NOMO-1 treated with DMSO at 0.1 percent for 48 hours (cell line): ENCODE measurements around the gene HSH2D.

Source experiments
- DNase-seq: peaks from one replicate; lab custom pipeline; 2025; ENCODE audit not compliant: unreplicated experiment; lab: John Stamatoyannopoulos, UW

The HSH2D gene

DNA sequence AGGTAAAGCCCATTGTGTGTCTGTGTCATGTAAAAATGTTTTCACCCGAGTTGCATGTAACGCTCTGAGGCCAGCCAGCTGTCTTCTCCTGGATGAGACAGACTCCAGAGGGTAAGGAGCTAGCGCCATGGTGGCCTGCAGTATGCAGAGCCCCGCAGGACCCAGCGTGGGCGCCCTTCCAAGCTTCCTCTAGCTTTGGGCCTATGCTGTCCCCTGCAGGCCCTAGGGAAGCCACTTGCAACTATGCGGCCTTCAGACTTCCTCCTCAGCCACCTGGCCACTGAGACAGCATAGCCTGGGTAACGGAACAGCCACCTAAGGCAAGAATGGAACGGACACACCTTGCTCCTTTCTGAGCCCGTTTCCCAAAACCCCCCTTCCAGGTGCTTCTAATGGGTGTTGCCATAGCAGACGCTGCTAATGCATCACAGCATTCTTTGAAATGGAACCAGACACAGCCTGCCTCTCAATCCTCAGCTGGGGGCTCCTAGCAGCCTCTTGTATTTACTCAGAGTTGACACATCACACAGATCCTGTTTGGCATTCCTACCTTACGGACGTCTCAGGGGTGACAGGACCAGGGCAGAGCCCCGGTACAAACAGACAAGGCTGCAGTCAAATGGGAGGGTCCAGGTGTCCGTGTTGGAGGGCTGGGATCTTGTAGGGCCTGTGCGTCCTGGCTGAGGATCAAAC lies 47.9 kb downstream of the HSH2D start:
- DNase-seq: no peak

DNA sequence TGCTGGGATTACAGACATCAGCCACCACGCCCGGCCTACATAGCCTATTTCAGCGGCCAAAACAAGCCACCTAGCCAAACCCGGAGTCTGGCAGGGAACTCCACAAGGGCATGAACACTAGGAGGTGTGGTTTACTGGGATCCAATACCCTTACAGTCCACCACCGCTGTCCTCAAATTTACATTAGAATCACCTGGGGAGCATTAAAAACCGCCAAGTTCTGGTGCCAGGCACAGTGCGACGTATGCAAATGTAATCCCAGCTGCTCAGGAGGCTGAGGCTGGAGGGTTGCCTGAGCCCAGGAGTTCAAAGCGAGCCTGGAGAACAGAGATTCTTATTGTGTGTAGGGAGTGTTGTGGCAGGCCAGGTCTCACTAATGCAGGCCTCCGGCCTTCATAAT lies 50.0 kb downstream of the HSH2D start:
- no peak for DNase-seq

DNA sequence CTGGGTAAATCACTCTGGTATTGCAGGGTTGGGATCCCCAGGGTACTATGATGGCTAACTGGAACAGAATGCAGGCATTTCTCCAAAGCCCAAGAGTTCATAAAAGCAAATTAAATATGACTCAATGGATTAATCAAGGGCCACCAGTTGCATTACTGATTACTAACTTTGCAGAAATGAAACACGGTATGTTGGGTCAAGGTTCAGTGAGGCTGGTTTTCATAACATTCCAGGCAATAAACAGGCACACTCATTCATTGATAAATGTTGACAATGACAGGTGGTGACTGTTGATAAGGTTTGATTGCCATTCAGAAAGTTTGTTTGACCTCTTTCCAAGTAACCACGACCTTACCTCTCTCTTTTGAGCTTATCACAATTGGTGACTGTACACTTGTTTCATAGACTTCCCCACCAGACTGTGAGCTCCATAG lies 53.7 kb downstream of the HSH2D start:
- no peak for DNase-seq

DNA sequence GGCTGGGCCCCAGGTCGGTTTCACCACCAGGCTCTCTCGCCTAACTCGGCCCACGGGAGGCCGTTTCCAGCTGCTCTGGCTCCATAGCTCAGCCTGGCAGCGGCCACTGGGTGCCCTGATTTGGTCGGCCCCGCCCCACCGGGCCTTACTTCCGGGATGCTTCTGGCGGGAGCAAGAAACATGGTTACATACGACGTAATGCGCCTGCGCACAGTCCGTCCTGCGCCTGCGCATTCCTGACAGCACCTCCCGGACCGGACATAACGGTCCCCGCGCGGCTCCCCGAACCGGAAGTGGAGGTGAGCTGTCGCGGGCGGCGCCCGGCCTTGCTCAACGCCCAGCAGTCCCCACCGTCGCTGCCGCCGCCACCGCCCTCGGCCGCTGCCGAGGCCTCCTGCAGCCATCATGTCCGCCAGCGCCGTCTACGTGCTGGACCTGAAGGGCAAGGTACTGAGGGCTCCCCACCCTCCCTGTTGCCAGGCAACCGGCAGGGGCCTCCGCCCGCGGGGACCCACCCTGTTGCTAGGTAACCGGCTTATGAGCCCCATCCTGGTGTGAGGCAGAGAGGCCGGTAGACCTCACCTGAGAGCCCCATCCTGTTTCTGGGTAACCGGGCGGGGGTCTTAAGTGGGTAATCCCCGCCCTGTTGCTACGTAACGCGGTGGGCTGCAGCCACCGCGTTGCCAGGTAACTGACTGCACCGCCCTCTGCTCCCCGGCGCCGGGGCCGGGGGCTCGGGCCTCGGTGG lies 54.3 kb downstream of the HSH2D start, which contains the start of gene AP1M1:
TSS of gene AP1M1 (plus strand) at position 290 of the 748 bp plus-strand sequence. CDS start at position 406, 116 bp downstream.
- peak; percentile 95 for DNase-seq

DNA sequence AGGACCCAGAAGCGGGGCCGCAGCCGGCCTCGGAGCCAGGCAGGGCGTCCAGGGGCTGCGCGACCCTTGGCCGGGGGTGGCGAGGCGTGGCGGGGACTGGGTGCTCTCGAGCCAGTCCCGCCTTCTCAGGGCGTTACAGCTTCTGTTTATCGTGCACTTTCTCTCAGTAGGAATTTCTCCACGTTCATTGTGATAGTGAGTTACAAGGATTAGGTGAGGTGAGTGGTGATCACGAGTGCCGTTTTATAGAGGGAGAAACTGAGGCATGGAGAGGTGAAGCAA lies 54.8 kb downstream of the HSH2D start:
- no peak for DNase-seq

DNA sequence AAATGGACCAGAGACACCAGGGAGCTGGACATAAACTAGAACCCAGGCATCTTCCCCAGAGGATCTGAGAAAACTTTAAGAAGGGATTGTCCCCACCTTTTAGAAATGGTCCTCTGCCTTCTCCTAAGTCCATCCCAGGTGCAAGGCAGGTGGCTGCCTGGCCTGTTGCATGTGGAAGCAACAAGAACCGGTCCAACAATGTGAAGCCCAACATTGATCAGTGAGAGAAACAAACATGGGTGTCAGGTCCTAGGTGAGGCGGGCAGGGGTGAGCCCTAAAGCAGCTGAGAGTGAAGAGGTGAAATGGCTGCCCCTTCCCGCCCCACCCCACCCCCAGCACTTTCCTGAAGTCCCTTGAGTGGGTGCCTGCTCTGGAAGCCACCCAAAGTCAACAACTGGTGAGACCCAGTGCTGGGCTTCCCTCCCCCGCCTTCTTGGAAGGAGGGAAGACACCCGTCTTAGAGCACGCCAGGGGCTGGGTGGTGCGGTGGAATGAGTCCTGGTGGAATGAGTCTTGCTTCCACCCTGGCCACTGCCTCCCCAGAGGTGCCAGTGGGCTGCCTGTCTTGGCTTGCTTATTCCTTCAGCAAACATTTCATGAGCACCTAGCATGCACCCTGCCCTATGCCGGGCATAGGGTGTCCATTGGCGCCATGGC lies 55.9 kb downstream of the HSH2D start:
- no peak for DNase-seq

DNA sequence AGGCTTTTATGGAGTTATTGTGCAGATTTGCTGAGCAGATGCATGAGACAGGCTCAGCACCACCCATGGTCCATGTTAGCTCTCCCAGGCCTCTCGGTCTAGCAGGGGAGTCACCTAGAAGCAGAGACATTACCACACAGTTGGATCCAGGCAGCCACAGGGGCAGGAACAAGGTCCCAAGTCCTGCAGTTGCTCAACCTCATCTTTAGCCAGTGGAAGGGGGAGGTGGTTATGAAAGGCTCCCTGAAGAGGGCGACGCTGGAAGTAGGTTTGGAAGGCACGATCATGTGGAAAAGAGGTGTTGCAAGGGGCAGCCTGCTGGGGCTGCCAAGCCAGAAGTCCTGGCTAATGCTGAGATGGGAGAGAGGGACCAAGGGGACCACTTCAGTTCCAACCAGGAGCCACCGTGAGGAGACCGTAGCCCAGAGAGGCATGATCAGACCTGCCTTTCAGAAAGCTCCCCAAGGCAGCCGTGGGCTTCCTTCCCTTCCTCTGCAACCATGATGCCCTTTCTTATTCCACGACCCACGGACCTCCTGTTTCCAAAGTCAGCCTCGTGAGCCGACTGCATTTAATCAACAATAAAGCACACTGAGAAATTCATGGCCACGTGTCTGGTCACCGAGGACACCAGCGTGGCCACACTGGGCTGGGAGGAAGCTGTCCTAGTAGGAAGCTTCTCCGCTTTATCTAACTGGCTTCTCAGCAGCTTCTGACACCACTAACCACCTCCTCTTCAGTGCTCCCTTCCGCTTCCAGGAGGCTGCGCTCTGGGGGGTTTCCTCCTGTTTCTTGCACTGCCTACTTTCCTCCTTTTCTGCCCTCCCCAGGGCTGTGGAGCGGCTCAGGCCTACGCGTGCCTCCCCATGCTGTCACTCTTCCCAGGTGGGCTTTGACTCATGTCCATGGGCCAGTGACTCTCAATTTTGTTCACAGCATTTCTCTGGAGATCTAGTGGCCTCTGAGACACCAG lies 56.8 kb downstream of the HSH2D start:
- DNase-seq: no peak

DNA sequence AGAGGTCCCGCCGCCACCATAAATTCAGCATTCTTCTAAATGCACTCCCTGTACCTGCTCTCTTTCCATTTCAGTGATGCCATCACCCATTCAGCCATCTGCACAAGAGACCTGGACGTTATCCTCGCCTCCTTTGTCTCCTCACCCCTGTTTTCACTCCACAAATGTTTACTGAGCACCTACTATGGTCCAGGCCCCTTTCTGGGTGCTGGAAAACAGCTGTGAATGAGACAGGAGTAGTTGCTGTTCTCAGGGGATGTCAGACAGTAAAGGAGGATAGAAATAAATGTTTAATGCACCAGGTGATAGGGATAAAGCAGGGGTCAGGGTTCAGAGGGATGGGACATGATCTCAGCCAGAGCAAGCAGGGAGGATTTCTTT lies 57.5 kb downstream of the HSH2D start:
- DNase-seq: no peak

DNA sequence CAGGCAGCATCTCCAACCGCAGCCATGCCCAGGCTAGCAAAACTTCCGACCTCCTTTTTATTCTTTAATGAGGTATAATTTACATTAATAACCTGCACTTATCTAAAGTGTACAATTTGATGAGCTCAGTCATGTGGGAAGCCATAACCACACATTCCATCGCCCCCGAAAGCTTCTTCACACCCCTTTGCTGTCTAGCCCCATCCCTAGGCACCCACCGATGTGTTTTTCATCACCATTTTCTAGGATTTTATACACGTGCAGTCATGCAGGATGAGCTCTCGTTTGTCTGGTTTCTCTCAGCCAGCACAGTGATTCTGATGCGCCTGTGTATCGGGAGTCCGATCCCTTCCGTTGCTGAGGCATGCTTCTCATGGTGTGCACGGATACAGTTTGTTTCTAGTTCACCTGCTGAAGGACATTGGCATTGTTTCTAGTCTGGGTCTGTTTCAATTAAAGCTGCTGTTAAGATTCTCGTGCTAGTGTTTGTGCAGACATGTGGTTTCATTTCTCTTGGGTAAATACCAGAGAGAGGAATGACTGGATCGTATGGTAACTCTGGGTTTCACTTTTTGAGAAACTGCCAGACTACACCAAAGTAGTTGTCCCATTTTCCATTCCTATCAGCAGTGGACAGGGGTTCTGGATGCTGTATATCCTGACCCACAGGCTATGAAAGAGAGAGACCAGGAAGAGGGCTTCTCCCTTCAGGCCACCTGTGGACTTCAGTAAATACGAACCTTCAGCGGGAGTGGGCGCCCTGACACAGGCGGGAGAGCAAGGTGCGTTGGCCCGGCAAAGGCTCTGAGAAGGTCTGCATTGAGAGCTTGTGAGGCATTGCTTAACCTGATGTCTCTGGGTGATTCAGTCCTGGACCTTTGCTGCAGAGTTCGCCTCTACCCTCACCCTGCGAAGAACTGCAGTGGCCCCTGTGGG lies 59.1 kb downstream of the HSH2D start:
- DNase-seq: no peak

DNA sequence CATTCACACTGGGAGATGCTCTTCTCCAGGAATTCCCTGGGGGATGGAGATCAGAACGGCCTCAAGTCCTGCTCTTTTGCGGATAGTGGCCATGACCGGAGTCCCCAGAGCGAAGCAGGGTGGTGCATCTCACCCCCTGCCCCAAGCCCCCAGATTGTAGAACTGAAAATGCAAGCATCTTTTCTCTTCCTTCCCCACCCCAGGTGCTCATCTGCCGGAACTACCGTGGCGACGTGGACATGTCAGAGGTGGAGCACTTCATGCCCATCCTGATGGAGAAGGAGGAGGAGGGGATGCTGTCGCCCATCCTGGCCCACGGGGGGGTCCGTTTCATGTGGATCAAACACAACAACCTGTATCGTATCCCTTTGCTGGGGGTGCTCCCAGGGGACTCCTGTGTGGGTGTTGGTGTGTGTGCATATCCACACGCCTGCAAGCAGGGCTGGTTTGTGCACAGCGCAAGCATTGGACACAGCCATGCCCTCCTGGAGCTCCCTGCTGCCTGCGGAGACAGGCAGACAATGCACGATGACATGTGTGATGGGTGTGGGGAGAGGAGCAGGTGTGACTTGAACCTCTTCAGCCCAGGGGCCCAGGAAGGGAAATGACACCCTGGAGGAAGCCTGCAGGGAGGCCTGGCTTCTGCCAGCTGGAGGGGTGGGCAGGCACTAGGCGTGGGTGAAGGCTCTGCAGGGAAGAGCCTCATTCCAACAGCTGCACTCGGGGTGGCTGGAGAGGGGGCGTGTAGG lies 59.9 kb downstream of the HSH2D start:
- DNase-seq: no peak

DNA sequence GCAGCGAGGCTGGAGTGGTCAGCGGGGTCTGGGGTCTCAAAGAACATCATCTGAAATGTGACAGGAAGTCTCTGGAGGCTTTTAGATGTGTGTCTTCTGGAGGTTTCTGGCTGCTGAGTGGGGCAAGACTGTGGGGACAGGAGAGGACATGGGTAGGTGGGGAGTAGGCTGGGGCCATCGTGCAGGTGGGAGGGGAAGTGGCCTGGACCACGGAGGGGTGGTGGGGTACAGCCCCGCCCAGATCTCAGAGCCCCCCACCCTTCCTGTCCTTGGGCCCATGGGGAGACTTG lies 60.5 kb downstream of the HSH2D start:
- DNase-seq: no peak

DNA sequence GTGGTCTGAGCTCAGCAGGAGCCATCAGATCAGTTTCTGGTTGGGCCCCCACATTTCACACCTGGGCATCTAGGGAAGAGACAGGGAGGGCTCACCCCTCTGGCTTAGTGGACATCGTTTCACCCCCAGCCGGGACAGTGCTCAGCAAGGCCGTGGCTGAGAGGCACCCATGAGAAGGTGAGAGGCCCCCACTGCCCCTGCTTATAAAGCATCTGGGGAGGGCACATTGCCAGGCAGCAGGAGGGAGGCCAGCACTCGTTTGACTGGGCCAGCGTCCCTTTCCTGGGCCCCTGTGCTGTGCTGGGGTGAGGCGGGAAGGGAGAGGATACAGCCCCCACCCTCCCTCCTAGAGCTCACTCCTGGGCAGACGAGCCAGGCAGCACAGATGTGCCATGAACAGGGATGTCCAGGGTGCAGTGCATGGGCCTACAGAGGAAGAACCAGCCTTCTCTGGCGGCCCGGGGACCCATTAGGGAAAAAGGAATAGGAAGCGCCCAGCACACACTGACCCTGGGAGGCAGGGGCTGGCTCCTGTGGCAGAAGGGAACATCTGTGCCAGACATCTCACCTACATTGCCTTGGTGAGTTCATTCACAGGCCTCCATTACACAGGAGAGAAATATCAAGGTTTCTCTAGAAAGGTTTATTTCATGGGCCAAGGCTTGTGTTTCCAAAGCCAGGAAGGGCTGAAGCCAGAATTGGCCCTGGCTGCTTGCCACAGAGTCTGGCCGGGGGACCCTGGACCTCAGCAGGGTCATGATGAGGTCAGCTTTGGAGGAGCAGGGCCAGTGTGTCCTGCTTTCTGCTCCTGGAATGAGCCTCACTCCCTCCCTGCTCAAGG lies 61.9 kb downstream of the HSH2D start:
- DNase-seq: no peak

DNA sequence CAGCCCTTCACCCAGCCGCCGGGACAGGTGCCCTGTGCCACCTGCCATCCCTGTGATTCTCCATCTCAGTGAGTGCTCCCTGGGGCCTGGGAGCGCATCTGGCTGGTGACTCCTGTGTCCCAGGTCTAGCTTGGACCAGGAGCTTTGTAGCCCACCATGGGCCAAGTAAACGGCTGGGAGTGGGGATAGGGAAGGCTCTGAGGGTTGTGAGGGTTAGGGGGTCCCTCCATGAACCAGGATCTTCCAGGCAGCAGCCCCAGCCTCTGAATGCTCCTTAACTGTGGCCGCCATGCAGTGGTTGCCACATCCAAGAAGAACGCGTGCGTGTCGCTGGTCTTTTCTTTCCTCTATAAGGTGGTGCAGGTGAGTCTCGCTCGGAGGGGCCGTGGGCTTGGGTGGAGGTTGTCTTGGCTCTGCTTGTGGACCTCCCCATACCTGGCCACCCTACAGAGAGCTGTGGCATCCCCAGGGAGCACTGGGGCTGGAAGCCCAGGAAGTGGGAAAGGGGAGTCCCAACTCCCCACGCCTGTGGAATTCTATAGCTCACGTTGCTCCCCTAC lies 62.6 kb downstream of the HSH2D start:
- no peak for DNase-seq

DNA sequence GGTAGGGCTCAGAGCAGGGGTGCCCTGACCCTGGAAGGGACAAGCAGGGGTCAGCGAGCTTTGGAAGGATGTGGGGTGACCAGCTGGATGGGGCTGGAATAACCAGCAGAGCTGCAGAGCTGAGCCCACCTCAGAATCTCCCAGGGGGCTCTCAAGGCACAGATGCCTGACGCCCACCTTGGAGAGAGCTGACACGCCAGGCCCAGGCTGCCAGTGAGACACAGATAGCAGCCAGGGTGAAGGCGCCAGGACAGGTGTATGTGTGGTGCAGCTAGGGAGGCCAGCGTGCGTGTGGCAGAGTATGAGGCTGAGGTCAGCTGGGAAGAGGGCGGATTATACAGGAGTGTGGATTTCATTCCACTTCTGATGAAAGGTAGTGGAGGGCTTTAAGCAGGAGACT lies 63.2 kb downstream of the HSH2D start:
- DNase-seq: no peak

DNA sequence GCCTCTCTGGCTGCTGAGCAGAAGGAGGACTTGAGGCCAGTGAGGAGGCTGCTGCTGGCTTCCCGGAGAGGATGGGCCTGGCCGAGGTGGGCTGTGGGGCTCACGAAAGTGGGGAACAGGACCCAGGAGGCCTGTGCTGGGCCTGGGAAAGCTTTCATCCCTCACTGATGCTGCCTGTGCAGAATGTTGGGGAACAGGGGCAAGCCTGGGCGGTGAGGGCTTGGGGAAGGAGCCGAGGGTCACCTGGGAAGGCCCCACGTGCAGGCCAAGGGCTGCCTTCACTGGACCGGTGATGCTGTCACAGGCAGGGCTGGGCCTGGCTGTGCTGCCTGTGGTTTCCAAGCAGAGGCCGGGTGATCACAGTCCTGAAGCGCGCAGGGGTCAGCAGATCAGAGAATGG lies 63.6 kb downstream of the HSH2D start:
- no peak for DNase-seq

DNA sequence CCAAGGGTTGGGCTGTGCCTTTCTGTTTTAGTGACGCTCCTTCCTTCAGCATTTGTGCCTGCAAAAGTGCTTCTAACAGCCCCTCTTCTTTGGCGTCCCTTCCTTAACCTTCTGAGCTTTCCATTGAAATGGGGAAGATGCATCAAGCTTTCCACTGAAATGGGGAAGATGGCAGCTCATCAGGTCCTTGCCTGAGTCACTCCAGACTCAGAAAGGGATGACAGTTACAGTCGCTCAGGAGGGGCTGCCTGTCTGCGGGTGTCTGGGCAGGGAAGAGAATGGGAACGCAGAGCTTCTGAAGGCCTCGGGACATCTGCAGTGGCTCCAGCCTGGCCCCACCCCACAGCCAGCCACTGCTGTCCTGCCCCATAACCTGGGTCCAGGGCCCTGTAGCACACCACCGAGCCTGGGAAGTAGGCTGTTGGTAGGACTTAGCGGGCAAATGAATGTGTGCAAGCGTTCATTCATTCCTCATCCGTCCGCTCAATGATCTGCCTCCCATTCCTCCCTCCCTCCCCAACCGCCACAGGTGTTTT lies 64.1 kb downstream of the HSH2D start:
- no peak for DNase-seq
